ENCODE measurements around the gene SCN7A.
"Not testable (repeated sequence)": the region's sequence is repeated elsewhere in the genome, so short reads cannot be mapped to it uniquely, and the experiment has no call there.

SCN7A gene

GRCh38 chr2:166364476-166365161 is 129.4 kb downstream of the SCN7A start:
- no peak overlapping the region for H3K27ac ChIP-seq
- no peak for DNase-seq (ENCODE audit: low read depth, low spot score)

- no peak for DNase-seq (ENCODE audit: low read depth, low spot score)
- H3K27ac ChIP-seq = no peak overlapping the region
Measured at GRCh38 chr2:166361351-166362153, 132.5 kb downstream of the SCN7A start.

GRCh38 chr2:166360906-166361305 is 133.1 kb downstream of the SCN7A start:
- DNase-seq (ENCODE audit: low read depth, low spot score) = no peak
- no peak overlapping the region for H3K27ac ChIP-seq

GRCh38 chr2:166360426-166360825 is 133.6 kb downstream of the SCN7A start:
- DNase-seq (ENCODE audit: low read depth, low spot score) = no peak
- no peak overlapping the region for H3K27ac ChIP-seq

GRCh38 chr2:166357950-166358321 is 136.1 kb downstream of the SCN7A start:
- not testable (repeated sequence) for DNase-seq (ENCODE audit: low read depth, low spot score); H3K27ac ChIP-seq

- DNase-seq (ENCODE audit: low read depth, low spot score) = no peak
- H3K27ac ChIP-seq = no peak overlapping the region
Measured at GRCh38 chr2:166357068-166357949, 136.7 kb downstream of the SCN7A start.
